Right lobe of liver (tissue), 4 donors: ENCODE data around the gene NPIPB6.

Experiments
- POLR2A ChIP-seq: fragments of 450-650 bp; IDR thresholded peaks from one replicate; pipeline ENCODE4 v1.6.1; 2017; ENCODE audit warnings: antibody characterized with exemption, mild to moderate bottlenecking
- TF ChIP-seq, protein P1 (sequence below), 4 donors: fragments of 200-600 bp in 3 of 4; fragments of 450-650 bp in 1 of 4; IDR thresholded peaks; one replicate each; pipeline versions ENCODE4 v1.5.1 to v1.8.0; 2016 to 2022; ENCODE audit warnings: antibody characterized with exemption in 4 of 4, mild to moderate bottlenecking in 2 of 4
- donor health status: DM: no; HTN: no; CAD: no.
- donor health status: DM: no; HTN: no; CAD: no.
- donor health status: DM: no; HTN: yes; CAD: no.

DNA sequence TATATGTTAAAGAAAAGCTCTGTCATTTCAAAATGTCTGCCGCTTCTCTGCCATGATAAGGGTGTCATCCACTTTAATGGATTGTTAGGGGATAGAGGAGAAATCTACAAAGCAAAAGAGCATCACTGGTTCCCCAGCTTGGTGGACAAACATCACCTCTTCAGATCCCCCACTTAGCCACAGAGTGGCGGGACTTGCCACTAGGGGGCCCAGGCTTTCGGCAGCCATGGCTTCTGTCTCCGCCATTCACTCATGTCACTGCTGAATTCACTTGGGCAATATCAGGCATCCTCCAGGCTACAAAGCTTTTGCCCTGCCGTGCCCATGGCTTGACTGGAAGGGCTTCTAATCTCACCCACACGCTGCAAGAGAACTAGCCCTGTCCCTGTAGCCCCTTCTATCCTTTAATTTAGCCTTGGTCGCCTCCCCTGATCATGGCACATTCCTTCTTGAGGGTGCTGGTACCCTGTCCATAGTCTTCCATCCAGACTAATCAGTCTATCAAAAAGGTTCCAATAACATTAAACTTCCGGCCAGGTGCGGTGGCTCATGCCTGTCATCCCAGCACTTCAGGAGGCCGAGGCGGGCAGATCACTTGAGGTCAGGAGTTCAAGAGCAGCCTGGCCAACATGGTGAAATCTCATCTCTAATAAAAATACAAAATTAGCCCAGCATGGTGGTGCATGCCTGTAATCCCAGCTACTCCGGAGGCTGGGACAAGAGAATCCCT, 36.3 kb downstream of the NPIPB6 start:
- TF ChIP-seq, protein P1, sequence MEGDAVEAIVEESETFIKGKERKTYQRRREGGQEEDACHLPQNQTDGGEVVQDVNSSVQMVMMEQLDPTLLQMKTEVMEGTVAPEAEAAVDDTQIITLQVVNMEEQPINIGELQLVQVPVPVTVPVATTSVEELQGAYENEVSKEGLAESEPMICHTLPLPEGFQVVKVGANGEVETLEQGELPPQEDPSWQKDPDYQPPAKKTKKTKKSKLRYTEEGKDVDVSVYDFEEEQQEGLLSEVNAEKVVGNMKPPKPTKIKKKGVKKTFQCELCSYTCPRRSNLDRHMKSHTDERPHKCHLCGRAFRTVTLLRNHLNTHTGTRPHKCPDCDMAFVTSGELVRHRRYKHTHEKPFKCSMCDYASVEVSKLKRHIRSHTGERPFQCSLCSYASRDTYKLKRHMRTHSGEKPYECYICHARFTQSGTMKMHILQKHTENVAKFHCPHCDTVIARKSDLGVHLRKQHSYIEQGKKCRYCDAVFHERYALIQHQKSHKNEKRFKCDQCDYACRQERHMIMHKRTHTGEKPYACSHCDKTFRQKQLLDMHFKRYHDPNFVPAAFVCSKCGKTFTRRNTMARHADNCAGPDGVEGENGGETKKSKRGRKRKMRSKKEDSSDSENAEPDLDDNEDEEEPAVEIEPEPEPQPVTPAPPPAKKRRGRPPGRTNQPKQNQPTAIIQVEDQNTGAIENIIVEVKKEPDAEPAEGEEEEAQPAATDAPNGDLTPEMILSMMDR (IDR thresholded peaks at IDR 0.05): peak; percentile 49 to 85 (median 80)
- no peak for TF ChIP-seq POLR2A
